SU-DHL-6 (cell line): Measurements from ENCODE around the gene RALGPS1.

Experiments
- EZH2phosphoT487 ChIP-seq: fragments of 200-600 bp; sonication (generic), shearing (Covaris generic); conservative IDR thresholded peaks from 2 replicates; pipeline ENCODE4 v1.6.1; 2018; ENCODE audit warnings: mild to moderate bottlenecking, antibody characterized with exemption, low read length, moderate library complexity, mixed read lengths
- TF ChIP-seq, protein P1 (sequence below): fragments of 200-600 bp; sonication (generic); IDR thresholded peaks from one replicate; pipeline ENCODE4 v1.5.1; 2017; ENCODE audit warnings: antibody characterized with exemption, mild to moderate bottlenecking, low read length, moderate library complexity; ENCODE audit not compliant: insufficient read depth, poor library complexity, severe bottlenecking

DNA sequence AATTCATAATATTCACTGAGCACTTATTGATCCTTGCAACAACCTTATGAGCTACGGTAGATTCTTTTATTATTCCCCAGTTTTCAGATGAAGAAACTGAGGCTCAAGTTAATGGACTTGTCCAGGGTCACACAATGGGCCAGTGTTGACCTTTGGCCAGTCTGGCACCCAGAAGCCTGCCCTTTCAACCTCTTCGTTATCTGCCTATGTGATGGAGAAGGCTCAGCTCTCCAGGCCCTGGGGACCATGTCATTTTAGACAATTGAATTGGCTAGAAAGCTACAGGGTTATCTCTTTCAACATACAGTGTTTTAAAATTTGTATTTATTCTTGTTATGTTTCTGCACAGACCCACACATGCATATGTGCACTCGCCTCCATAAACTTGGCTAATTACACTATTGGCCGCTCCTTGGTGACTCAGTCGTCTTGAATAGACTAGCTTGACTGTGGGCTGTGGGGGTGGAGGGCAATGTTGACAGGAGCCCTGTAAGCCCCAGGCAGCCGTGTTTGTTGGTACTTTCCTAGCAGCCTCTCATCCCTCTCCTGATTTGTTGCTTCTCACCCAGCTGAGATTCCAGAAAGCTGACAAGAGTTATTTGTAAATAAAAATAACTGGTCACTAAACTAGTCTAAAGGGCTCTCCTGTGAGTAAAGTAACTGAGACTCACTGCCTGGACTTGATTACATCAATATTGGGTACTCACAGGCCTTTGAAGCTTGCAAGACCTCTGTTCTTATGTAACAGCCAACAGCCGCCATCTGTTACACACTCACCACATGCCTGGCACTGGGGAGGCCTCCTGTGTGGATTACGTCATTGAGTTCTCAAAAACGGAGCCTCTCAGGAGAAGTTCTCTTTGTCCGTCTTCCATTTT, 216.3 kb downstream of the RALGPS1 start:
- TF ChIP-seq, protein P1, sequence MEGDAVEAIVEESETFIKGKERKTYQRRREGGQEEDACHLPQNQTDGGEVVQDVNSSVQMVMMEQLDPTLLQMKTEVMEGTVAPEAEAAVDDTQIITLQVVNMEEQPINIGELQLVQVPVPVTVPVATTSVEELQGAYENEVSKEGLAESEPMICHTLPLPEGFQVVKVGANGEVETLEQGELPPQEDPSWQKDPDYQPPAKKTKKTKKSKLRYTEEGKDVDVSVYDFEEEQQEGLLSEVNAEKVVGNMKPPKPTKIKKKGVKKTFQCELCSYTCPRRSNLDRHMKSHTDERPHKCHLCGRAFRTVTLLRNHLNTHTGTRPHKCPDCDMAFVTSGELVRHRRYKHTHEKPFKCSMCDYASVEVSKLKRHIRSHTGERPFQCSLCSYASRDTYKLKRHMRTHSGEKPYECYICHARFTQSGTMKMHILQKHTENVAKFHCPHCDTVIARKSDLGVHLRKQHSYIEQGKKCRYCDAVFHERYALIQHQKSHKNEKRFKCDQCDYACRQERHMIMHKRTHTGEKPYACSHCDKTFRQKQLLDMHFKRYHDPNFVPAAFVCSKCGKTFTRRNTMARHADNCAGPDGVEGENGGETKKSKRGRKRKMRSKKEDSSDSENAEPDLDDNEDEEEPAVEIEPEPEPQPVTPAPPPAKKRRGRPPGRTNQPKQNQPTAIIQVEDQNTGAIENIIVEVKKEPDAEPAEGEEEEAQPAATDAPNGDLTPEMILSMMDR, result no peak
- TF ChIP-seq EZH2phosphoT487, result no peak
